Tibial nerve (tissue), 4 donors: ENCODE data around the gene TBC1D22A. TPM values are rescaled to one million over a fixed set of nuclear protein-coding genes. Genes with fewer than 3 reads are reported as not detected.
A peak's percentile ranks its signal among the peaks of the same experiment; 100 is the strongest.

Experiments used
- DNase-seq, 2 donors: peaks; one replicate each; pipeline ENCODE4 v3.0.0-alpha.2; 2019; ENCODE audit warnings: low spot score in 2 of 2
- H3K27ac ChIP-seq, 4 donors: fragments of 200-600 bp; sonication (generic) in 3 of 4; one replicate each; pipeline ENCODE4 v1.5.1; 2017 to 2019; ENCODE audit warnings: mild to moderate bottlenecking in 1 of 4
- H3K27me3 ChIP-seq, 2 donors: fragments of 200-600 bp; sonication (generic) in 1 of 2; one replicate each; pipeline versions ENCODE4 v1.5.1 to v1.6.0; 2017 to 2019
- H3K36me3 ChIP-seq, 3 donors: fragments of 200-600 bp; sonication (generic); one replicate each; pipeline ENCODE4 v1.5.1; 2018 to 2019
- H3K4me1 ChIP-seq, 4 donors: fragments of 200-600 bp; sonication (generic) in 3 of 4; one replicate each; pipeline ENCODE4 v1.5.1; 2017 to 2019
- H3K4me3 ChIP-seq, 4 donors: fragments of 200-600 bp; sonication (generic) in 3 of 4; one replicate each; pipeline ENCODE4 v1.5.1; 2017 to 2019; ENCODE audit warnings: mild to moderate bottlenecking in 1 of 4, moderate library complexity in 1 of 4
- H3K9me3 ChIP-seq, 4 donors: fragments of 200-600 bp; sonication (generic) in 3 of 4; one replicate each; pipeline ENCODE4 v1.5.1; 2017 to 2019
- CTCF ChIP-seq, 5 experiments: fragments of 200-600 bp in 3 of 5; fragments of 450-650 bp in 2 of 5; sonication (generic) in 3 of 5; IDR thresholded peaks; one replicate each; pipeline ENCODE4 v1.5.1; 2016 to 2019; ENCODE audit warnings: antibody characterized with exemption in 5 of 5, mild to moderate bottlenecking in 3 of 5, moderate library complexity in 2 of 5
- EP300 ChIP-seq, 2 donors: sonication (generic); formaldehyde crosslinking; IDR thresholded peaks; one replicate each; pipeline ENCODE4 v1.6.1; 2017; ENCODE audit warnings: antibody characterized with exemption in 2 of 2, mild to moderate bottlenecking in 1 of 2
- POLR2A ChIP-seq, 2 donors: fragments of 450-650 bp; IDR thresholded peaks; one replicate each; pipeline ENCODE4 v1.6.1; 2017; ENCODE audit warnings: antibody characterized with exemption in 2 of 2, mild to moderate bottlenecking in 2 of 2, moderate library complexity in 2 of 2
- WGBS, 2 donors: methylation state at CpG; one replicate each; pipeline ENCODE4 v1.1.5; 2018; 5-methylcytosine and 5-hydroxymethylcytosine counted together
- total RNA-seq, 4 donors: library from RNA; depleted of rRNA; stranded (reverse); fragments of >200 nt; gene quantifications; one replicate each; pipeline ENCODE4 v1.1.0, GENCODE V29; 2016

The TBC1D22A gene
- total RNA-seq, 4 donors from 2014 or later, result 27.3 to 35.4 (median 29.3) TPM

GRCh38 chr22:46895753-46896152, 133.3 kb downstream of the TBC1D22A start:
- TF ChIP-seq CTCF (IDR thresholded peaks at IDR 0.05) (no peak), POLR2A (IDR thresholded peaks at IDR 0.05) (no peak), EP300 (IDR thresholded peaks at IDR 0.05) (no peak)
- no peaks in the 10 kb centered on the region for H3K9me3 ChIP-seq
- H3K4me1 ChIP-seq, result peaks cover 0 to 30% (median 16%) of the 10 kb centered on the region in 4 donors
- H3K27ac ChIP-seq, result peak overlapping the region in 2 of 4 donors; percentile 76 to 82
- no peak for DNase-seq
- no peak overlapping the region for H3K4me3 ChIP-seq
- H3K36me3 ChIP-seq, result peaks cover 0 to 9% (median 0%) of the 10 kb centered on the region in 3 donors
- 79 to 87% methylated on average over 11 of the region's 11 CpGs for WGBS, 2 donors
- no peaks in the 10 kb centered on the region for H3K27me3 ChIP-seq

- H3K4me1 ChIP-seq, result peaks cover 0 to 30% (median 16%) of the 10 kb centered on the region in 4 donors
These were observed 133.7 kb downstream of the TBC1D22A start for GRCh38 chr22:46896166-46896565.

GRCh38 chr22:46896568-46897245, 134.3 kb downstream of the TBC1D22A start:
- WGBS, 2 donors, result 85 to 87% methylated on average over 13 of the region's 13 CpGs
- Histone ChIP-seq H3K4me3 (no peak overlapping the region), H3K27ac (peak overlapping the region in 1 of 4 donors; percentile 82), H3K27me3 (no peaks in the 10 kb centered on the region), H3K4me1 (peaks cover 0 to 30% (median 16%) of the 10 kb centered on the region in 4 donors), H3K36me3 (peaks cover 0 to 5% (median 0%) of the 10 kb centered on the region in 3 donors), H3K9me3 (no peaks in the 10 kb centered on the region)
- TF ChIP-seq POLR2A (IDR thresholded peaks at IDR 0.05) (no peak), EP300 (IDR thresholded peaks at IDR 0.05) (no peak), CTCF (IDR thresholded peaks at IDR 0.05) (no peak)
- DNase-seq, result no peak

More at GRCh38 chr22:46896166-46896565, 133.7 kb downstream of the TBC1D22A start:
- WGBS, 2 donors, result 93 to 96% methylated on average over 4 of the region's 4 CpGs
- H3K27me3 ChIP-seq, result no peaks in the 10 kb centered on the region
- no peak for DNase-seq
- H3K27ac ChIP-seq, result peak overlapping the region in 2 of 4 donors; percentile 76 to 82
- no peak overlapping the region for H3K4me3 ChIP-seq
- peaks cover 0 to 5% (median 0%) of the 10 kb centered on the region in 3 donors for H3K36me3 ChIP-seq
- TF ChIP-seq CTCF (IDR thresholded peaks at IDR 0.05), result no peak
- no peak for TF ChIP-seq POLR2A (IDR thresholded peaks at IDR 0.05)
- no peak for TF ChIP-seq EP300 (IDR thresholded peaks at IDR 0.05)
- H3K9me3 ChIP-seq, result no peaks in the 10 kb centered on the region

GRCh38 chr22:46897246-46897623, 134.8 kb downstream of the TBC1D22A start:
- H3K27ac ChIP-seq, result no peak overlapping the region
- 94% methylated on average over 4 of the region's 4 CpGs for WGBS, 2 donors
- no peak for DNase-seq
- no peaks in the 10 kb centered on the region for H3K9me3 ChIP-seq
- H3K27me3 ChIP-seq, result no peaks in the 10 kb centered on the region
- no peak overlapping the region for H3K4me3 ChIP-seq
- peaks cover 0 to 5% (median 0%) of the 10 kb centered on the region in 3 donors for H3K36me3 ChIP-seq
- TF ChIP-seq CTCF (IDR thresholded peaks at IDR 0.05), result no peak
- TF ChIP-seq POLR2A (IDR thresholded peaks at IDR 0.05), result no peak
- no peak for TF ChIP-seq EP300 (IDR thresholded peaks at IDR 0.05)
- peaks cover 0 to 30% (median 16%) of the 10 kb centered on the region in 4 donors for H3K4me1 ChIP-seq

GRCh38 chr22:46900549-46900948, 138.1 kb downstream of the TBC1D22A start:
- peaks cover 0 to 9% (median 0%) of the 10 kb centered on the region in 3 donors for H3K36me3 ChIP-seq
- WGBS, 2 donors, result 87 to 89% methylated on average over 5 of the region's 5 CpGs
- DNase-seq, result no peak
- H3K9me3 ChIP-seq, result no peaks in the 10 kb centered on the region
- no peak overlapping the region for H3K4me3 ChIP-seq
- TF ChIP-seq POLR2A (IDR thresholded peaks at IDR 0.05) (no peak), CTCF (IDR thresholded peaks at IDR 0.05) (no peak), EP300 (IDR thresholded peaks at IDR 0.05) (no peak)
- no peak overlapping the region for H3K27ac ChIP-seq
- peaks cover 0 to 14% (median 3%) of the 10 kb centered on the region in 4 donors for H3K4me1 ChIP-seq
- H3K27me3 ChIP-seq, result no peaks in the 10 kb centered on the region
